NB4 (cell line): ENCODE measurements around the gene SH3BP1.

ENCODE experiments used
- DNase-seq: peaks from one replicate; pipeline ENCODE4 v3.0.0; 2010; ENCODE audit warnings: low read depth
- H3K4me3 ChIP-seq: one replicate; pipeline ENCODE4 v1.5.1; 2011; ENCODE audit warnings: mild to moderate bottlenecking, low read depth, low read length, moderate library complexity
- MYC ChIP-seq: IDR thresholded peaks from 2 replicates; pipeline ENCODE4 v1.6.1; 2011; ENCODE audit warnings: low read depth, low read length
- POLR2A ChIP-seq: IDR thresholded peaks from 2 replicates; pipeline ENCODE4 v1.6.1; 2011; ENCODE audit warnings: mild to moderate bottlenecking; ENCODE audit not compliant: insufficient read length; ENCODE audit errors: extremely low read depth
- TF ChIP-seq, protein P1 (sequence below): IDR thresholded peaks from 2 replicates; pipeline ENCODE4 v1.6.1; 2011; ENCODE audit warnings: low read depth, low read length
- TF ChIP-seq, protein P2 (sequence below): IDR thresholded peaks from one replicate; pipeline ENCODE4 v1.5.1; 2012; ENCODE audit warnings: low read depth, low read length

The SH3BP1 gene

DNA sequence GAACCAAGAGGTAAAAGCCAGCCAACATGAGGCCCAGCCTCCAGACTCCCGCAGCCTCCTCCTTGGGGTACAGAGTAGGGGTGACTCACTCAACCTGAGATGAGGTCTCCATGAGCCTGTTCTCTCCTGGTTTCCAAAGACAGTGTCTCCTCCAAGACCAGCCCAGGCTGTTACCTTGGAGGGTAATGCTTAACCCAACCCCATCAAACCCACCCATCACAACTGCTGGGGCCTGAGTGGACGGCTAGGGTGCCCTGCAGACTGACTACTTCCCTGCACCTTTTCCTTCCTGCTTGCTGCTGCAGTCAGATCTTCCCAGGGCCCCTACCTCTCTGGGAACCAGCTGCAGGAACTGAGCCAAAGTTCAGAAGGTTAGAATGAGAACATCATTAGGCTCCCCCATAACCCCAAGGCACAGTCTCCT is 41.5 kb downstream of the SH3BP1 start:
- peak; percentile 41 for DNase-seq
- H3K4me3 ChIP-seq: no peak overlapping the region
- TF ChIP-seq POLR2A (no peak), MYC (no peak)
- TF ChIP-seq, protein P1, sequence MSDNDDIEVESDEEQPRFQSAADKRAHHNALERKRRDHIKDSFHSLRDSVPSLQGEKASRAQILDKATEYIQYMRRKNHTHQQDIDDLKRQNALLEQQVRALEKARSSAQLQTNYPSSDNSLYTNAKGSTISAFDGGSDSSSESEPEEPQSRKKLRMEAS: no peak
- TF ChIP-seq, protein P2, sequence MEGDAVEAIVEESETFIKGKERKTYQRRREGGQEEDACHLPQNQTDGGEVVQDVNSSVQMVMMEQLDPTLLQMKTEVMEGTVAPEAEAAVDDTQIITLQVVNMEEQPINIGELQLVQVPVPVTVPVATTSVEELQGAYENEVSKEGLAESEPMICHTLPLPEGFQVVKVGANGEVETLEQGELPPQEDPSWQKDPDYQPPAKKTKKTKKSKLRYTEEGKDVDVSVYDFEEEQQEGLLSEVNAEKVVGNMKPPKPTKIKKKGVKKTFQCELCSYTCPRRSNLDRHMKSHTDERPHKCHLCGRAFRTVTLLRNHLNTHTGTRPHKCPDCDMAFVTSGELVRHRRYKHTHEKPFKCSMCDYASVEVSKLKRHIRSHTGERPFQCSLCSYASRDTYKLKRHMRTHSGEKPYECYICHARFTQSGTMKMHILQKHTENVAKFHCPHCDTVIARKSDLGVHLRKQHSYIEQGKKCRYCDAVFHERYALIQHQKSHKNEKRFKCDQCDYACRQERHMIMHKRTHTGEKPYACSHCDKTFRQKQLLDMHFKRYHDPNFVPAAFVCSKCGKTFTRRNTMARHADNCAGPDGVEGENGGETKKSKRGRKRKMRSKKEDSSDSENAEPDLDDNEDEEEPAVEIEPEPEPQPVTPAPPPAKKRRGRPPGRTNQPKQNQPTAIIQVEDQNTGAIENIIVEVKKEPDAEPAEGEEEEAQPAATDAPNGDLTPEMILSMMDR: no peak

DNA sequence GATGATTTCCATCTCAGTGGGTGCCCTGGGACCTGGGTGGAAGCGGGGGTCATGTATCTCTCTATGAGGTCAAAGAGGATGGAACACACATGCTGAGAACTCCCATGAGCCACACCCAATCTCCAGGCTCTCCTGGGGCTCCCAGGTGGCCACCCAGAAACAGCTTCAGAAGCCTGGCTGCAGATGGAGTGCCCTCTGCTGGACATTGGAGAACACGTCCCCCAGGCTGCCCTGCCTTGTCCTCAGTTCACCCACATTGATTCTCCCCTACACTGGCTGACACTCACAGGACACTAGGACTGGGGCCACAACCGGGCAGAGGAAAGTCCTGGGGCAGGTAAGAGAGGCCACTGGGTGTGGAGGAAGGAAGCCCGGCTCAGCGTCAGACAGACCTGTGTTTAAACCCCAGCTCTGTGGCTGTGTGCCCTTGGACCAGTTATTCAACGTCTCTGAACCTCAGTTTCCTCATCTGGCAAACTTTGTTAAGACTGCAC is 42.1 kb downstream of the SH3BP1 start:
- TF ChIP-seq, protein P2: peak; percentile 86
- TF ChIP-seq MYC (no peak), POLR2A (no peak)
- TF ChIP-seq, protein P1: no peak
- peak; percentile 86 for DNase-seq
- H3K4me3 ChIP-seq: no peak overlapping the region

DNA sequence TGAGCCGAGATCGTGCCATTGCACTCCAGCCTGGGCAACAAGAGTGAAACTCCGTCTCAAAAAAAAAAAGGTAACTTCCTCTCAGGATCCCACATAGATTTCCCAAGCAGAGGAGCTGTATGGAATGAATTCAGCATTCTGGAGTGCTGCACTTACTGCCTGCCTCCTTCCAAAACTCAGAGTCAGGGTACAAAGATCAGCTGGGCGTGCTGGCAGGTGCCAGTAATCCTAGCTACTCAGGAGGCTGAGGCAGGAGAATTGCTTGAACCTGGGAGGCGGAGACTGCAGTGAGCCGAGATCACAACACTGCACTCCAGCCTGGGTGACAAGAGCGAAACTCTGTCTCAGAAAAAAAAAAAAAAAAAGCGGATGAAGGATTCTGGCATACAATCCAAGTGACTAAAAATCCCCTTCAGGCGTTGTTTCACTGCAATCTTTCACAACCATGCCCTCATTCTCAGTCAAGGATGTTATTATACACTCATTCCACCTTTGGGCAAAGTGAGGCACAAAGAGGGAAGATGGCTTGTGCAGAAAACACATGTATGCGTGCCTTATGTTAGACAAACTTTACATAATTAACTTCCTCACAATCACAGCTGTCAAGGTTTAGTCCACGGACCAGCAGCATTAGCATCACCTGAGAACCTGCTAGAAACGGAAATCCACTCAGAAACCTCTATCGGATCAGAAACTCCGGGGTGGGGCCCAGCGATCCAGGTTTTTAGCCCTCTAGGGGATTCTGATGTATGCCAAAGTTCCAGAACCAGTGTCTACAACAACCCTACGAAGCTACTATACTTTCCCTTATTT is 45.5 kb downstream of the SH3BP1 start:
- H3K4me3 ChIP-seq: no peak overlapping the region
- TF ChIP-seq, protein P1: no peak
- no peak for TF ChIP-seq MYC
- TF ChIP-seq, protein P2: no peak
- TF ChIP-seq POLR2A: no peak
- DNase-seq: no peak

DNA sequence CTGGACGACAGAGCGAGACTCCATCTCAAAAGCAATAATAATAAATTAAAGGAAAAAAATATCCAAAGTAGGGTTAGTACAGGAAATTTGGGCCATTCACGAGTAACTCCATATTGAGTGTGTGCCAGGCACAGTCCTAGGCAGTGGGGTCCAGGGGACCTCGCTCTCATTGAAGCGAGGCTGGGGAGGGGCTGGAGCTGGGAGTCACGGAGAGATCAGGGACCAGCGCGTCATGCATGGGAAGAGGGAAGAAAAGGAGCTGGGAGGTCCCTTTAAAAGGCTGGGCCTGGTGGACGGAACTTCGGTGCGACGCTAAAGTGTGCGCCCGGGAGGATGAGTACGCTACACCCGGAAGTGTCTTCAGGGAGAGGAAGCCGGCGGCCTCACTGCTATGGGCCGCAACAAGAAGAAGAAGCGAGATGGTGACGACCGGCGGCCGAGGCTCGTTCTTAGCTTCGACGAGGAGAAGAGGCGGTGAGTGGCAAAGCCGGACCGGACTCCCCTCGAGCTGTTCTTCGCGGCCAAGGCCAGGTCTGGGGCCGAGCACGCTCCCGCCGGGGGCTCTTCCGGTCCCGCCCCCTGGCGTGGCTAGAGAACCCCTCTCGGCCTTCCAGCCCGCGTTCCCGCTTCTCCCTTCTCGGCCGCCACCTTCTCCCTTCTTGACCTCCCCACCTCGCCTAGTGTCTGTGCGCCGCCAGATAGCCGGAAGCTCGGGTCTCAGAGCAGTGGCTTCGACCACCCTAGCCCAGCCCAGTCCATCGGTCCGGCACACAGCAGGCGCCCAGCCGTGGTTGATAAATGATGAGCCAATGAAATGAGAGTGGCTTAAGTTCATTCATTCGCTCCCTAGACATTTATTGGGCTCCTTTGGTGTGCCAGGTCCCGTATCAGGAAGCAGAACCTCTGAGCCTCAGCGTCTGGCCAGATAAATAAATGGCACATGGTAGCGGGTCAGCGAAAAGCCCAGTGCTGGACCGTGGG is 46.8 kb downstream of the SH3BP1 start, which contains the start of gene NOL12:
TSS of gene NOL12 (plus strand) at position 342 of the 981 bp plus-strand sequence. CDS start at position 392, 50 bp downstream.
- TF ChIP-seq POLR2A: no peak
- TF ChIP-seq, protein P1: peak; percentile 63
- peak; percentile 70 for TF ChIP-seq MYC
- TF ChIP-seq, protein P2: no peak
- DNase-seq: peak; percentile 91
- peak within 1 kb of the TSS; percentile 86 for H3K4me3 ChIP-seq

DNA sequence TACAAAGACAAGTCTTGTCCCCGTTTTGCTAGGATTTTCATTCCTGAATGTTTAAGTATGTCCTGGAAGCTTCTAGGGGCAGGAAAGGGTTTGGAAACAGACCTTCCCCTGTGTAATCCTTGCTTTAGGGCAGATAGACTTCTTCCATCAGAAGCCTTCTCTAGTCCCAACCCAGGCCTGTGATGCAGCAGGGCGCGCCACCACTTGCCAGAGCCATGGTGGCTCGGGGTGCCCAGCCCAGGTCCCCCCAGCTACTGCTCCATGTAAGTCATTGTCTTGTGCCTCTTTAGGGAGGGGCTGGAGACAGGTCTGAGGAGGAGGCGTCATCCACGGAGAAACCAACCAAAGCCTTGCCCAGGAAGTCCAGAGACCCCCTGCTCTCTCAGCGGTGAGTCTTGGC is 50.9 kb downstream of the SH3BP1 start:
- no peak overlapping the region for H3K4me3 ChIP-seq
- TF ChIP-seq, protein P2: no peak
- no peak for TF ChIP-seq POLR2A
- TF ChIP-seq, protein P1: no peak
- no peak for TF ChIP-seq MYC
- no peak for DNase-seq
